Fibroblast of mammary gland (primary cell): ENCODE measurements around the gene INPP5B.

Experiments
- DNase-seq: peaks from one replicate; pipeline ENCODE4 v3.0.0-alpha.2; 2010; ENCODE audit warnings: low read depth
- H3K4me3 ChIP-seq: 2 replicates; pipeline ENCODE4 v1.5.1; 2011; ENCODE audit warnings: low read depth, mild to moderate bottlenecking, low read length, moderate library complexity; ENCODE audit not compliant: control insufficient read depth
- CTCF ChIP-seq: conservative IDR thresholded peaks from 2 replicates; pipeline ENCODE4 v1.5.1; 2011; ENCODE audit warnings: low read depth, low read length, inconsistent platforms; ENCODE audit not compliant: control insufficient read depth, insufficient read depth

INPP5B gene

GRCh38 chr1:37813529-37814145 is 133.2 kb downstream of the INPP5B start:
- H3K4me3 ChIP-seq, result no peak overlapping the region
- TF ChIP-seq CTCF, result no peak
- DNase-seq, result no peak

DNA sequence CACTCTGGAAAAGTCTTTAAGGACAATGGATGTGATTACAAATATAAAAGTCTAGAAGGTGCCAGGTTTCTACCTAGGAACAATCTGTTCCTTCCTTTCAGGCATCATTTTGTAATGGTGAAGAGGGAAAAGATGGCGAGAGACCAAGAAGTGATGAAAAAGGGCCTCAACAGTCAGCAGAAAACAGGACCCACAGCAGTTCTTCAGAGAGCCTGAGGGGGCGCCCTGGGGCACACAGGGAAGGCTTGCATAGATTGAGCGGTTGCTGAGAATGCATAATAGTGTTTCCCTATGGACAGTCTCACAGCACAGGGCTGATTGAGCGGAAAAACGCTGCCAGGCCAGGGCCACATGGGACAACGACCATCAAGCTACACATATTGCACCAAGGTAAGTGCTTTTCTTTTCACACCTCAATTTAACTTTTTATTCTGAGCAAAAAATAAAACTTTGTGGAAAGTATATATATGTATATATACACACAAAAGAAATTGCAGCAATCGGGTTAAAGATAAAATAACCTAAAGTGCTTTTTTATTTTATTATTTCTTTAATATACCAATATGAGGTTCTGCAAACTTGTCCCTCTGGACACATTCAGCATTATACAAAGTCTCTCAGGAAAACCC is 135.7 kb downstream of the INPP5B start:
- TF ChIP-seq CTCF, result peak; percentile 95
- DNase-seq, result peak; percentile 83
- H3K4me3 ChIP-seq, result no peak overlapping the region
